Urinary bladder (tissue), 4 donors: ENCODE measurements around the gene THADA. TPM values are rescaled to one million over a fixed set of nuclear protein-coding genes. Genes with fewer than 3 reads are reported as not detected.

ENCODE experiments used
- DNase-seq: peaks from one replicate; pipeline ENCODE4 v3.0.0-alpha.2; 2015; ENCODE audit errors: extremely low spot score
- H3K27ac ChIP-seq: one replicate; pipeline ENCODE4 v1.5.1; 2013; ENCODE audit warnings: low read depth, mild to moderate bottlenecking, moderate library complexity
- H3K36me3 ChIP-seq: one replicate; pipeline ENCODE4 v1.6.1; 2013; ENCODE audit warnings: mild to moderate bottlenecking, moderate library complexity; ENCODE audit not compliant: insufficient read depth
- H3K4me1 ChIP-seq: one replicate; pipeline ENCODE4 v1.6.1; 2013; ENCODE audit warnings: mild to moderate bottlenecking, moderate library complexity; ENCODE audit not compliant: insufficient read depth
- H3K4me3 ChIP-seq: one replicate; pipeline ENCODE4 v1.5.1; 2013; ENCODE audit warnings: low read depth, low read length
- WGBS: extraction: QIAGEN DNeasy Blood & Tissue Kit; methylation state at CpG from one replicate; pipeline ENCODE4 v1.1.7; 2013; 5-methylcytosine and 5-hydroxymethylcytosine counted together
- polyA plus RNA-seq: library from polyadenylated mRNA; stranded (reverse); fragments of 200-250 nt; gene quantifications from one replicate; pipeline ENCODE4 v1.2.3, GENCODE V29; 2013
- small RNA-seq: library from RNA; depleted of rRNA; stranded (forward); fragments of <200 nt; gene quantifications from one replicate; pipeline ENCODE3, GENCODE V24; 2014
- total RNA-seq: library from RNA; depleted of rRNA; stranded (reverse); fragments of >200 nt; gene quantifications from one replicate; pipeline ENCODE4 v1.2.3, GENCODE V29; 2014
- donor health status: healthy with polysubstance abuse.
- donor health status: healthy.

The THADA gene
- total and polyA plus RNA-seq, 2 donors: 12.2 to 71.6 TPM

DNA sequence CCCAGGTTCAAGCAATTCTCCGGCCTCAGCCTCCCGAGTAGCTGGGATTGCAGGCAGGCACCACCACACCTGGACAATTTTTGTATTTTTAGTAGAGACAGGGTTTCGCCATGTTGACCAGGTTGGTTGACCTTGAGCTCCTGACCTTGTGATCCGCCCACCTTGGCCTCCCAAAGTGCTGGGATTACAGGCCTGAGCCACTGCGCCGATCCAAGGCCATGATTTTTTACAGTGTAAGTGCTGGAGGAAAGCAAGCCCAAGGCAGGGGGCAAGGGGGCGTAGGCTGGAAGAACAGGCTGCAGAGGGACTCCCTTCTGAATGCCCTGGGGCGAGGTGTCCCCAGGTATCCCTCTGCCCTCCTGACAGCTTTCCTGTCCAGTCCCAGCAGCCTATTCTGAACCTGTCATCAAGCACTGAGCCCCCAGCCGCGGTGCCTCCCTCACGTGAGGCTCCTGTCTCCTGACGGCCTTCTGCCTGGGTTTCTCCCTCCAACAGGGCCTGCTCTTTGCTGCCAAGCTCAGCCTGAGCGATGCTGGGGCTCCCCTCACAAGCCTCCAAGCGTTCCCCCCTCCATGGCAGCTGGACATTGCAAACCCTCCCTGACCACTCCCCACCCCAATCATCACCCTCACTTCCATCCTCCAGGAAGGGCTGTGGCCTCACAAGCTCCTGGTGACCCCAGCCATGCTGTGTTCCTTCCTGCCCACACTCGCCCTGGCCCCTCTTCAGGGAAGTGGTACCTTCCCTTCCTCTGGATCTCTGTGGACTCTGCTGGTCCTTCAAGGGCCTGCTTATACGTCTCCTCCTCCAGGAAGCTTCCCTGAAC, 407.1 kb downstream of the THADA start:
- no peak for DNase-seq
- H3K4me1 ChIP-seq: no peaks in the 10 kb centered on the region
- no peak overlapping the region for H3K4me3 ChIP-seq
- no peak overlapping the region for H3K27ac ChIP-seq
- 94% methylated on average over 16 of the region's 16 CpGs for WGBS
- no peaks in the 10 kb centered on the region for H3K36me3 ChIP-seq

DNA sequence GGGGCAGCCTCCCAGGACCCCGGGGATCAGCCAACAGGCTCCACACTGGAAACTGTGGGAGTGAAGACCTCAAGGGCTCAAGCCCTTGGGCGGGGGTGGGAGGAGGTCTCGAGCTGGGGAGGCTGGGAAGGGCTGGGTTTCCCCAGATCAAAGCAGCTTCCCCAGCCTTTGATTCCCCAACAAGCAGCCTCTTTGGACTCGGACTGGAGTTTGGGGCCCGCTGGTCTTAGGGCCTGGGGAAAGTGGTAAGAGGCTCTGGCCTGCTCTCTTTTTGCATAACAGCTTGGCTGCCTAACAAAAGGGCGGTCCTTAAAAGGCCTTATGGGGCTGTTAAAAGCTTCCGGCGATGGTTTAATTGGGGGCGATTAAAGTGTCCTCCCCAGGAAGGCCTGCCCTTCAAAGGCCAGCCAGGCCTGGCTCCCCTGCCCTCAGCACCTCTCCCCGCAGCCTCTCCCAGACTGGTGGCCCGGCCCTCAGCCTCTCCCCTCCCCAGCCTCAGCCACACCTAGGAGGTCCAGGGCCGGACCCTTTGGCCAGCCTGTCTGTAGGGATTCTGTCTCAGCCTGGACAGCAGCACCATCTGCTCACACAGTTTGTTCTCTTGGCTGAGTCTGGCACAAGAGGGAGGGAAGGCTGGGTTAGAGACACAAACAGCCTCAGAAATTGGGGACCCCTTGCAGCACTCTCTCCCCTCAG, 409.0 kb downstream of the THADA start:
- 42% methylated on average over 12 of the region's 12 CpGs for WGBS
- DNase-seq: no peak
- peak overlapping the region; percentile 53 for H3K27ac ChIP-seq
- no peak overlapping the region for H3K4me3 ChIP-seq
- no peaks in the 10 kb centered on the region for H3K36me3 ChIP-seq
- H3K4me1 ChIP-seq: no peaks in the 10 kb centered on the region

DNA sequence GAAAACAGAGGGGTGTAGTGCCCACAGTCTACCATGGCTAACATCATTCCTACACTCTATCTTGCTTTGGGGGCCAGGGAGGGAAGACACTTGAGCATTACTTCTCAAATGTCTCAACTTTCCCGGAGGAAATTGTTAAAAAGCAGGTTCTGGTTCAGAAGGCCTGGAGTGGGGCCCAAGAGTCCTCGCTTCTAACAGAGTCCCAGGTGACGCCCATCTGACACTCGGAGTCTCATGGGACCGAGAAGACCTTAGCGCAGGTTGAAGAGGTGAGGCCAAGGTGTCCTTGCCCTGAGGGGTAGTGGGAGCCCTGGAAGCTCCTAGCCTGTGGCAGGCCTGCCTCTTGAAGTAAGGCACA, 409.5 kb downstream of the THADA start:
- 96% methylated on average over 6 of the region's 6 CpGs for WGBS
- no peak for DNase-seq
- Histone ChIP-seq H3K4me3 (no peak overlapping the region), H3K36me3 (no peaks in the 10 kb centered on the region), H3K27ac (no peak overlapping the region), H3K4me1 (no peaks in the 10 kb centered on the region)

DNA sequence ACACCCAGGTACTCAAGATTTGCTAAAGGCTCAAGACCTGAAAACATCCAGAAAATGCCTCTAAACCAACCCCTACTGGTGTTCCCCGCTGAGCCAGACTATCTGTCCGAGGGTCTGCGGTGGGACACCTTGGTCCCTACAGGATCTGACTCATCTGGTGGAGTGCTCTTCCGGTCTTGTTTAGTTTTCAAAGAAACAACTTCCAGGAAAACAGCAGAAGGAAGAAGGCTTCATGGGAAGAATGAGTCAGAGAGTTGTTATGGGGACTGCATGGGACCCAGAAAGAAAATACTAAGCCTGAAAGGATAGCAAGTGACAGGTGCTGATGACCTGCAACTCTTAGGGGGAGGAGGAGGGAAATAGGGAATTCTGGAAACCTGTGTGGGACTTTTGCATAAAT, 410.7 kb downstream of the THADA start:
- DNase-seq: no peak
- Histone ChIP-seq H3K4me3 (no peak overlapping the region), H3K4me1 (no peaks in the 10 kb centered on the region), H3K36me3 (no peaks in the 10 kb centered on the region), H3K27ac (no peak overlapping the region)
- WGBS: 82% methylated on average over 4 of the region's 4 CpGs

DNA sequence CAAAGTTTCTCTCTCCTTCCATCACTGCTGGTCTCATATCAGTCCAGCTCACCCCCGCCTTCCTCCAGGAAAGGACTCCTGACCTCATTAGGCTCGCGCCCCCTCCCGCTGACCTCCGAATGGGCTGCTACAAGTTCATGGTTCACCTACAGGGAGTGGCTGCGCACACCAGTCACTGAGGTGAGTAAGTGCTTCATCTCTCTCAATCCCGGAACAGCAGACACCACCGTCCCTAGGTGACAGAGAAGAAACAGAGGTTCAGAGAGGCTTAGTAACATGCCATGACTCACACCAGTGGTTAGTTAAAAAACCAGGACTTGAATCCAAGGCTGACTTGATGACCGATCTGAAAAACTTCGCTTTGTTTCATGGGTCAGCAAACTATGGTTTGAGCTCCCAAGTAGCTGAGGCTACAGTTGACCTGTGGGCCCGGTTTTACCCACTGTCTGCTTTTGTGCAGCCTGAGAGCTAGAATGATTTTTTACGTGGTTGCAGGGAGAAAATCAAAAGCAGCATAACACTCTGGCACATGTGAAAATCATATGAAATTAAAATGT, 411.4 kb downstream of the THADA start:
- WGBS: 90% methylated on average over 12 of the region's 12 CpGs
- Histone ChIP-seq H3K4me1 (no peaks in the 10 kb centered on the region), H3K4me3 (no peak overlapping the region), H3K27ac (no peak overlapping the region), H3K36me3 (no peaks in the 10 kb centered on the region)
- no peak for DNase-seq

DNA sequence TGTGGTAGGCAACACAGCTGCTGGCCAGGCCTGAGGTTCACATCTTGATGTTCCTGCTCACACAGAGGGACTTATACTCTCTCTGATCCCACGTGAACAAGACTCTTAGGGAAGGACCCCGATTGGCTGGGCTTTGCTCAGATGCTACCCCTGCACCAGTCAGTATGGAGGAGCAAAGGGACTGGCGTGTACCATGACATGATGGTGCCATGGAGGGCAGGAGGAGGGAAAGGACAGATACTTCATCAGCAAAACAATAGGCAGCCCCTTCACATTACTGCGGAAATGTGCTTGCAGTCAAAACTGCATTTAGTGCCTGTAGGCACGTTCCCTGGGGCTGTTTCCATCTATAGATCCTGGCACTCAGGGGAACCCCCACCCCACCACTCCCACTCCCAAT, 412.1 kb downstream of the THADA start:
- WGBS: 82% methylated on average over 5 of the region's 5 CpGs
- no peak overlapping the region for H3K4me3 ChIP-seq
- no peak for DNase-seq
- H3K36me3 ChIP-seq: no peaks in the 10 kb centered on the region
- no peak overlapping the region for H3K27ac ChIP-seq
- peaks cover 3% of the 10 kb centered on the region for H3K4me1 ChIP-seq

DNA sequence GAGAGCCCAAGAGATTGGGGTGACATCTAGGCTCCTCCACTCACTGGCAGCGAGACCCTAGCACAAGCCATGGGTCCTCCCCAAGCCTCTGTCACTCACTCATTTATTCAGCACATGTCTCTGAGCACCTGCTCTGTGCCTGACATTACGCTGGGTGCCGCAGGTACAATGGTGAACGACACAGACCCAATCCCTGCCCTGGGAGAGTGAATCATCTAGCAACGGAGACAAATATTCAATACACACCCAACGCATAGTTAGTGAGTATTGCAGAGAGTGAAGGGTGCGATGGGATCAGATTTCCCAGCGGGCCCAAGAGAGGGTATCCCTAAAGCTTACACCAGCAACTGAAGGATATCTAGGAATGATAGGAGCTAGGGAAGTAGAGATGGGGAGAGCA, 414.9 kb downstream of the THADA start:
- no peaks in the 10 kb centered on the region for H3K36me3 ChIP-seq
- peaks cover 4% of the 10 kb centered on the region for H3K4me1 ChIP-seq
- DNase-seq: no peak
- no peak overlapping the region for H3K27ac ChIP-seq
- 92% methylated on average over 8 of the region's 8 CpGs for WGBS
- H3K4me3 ChIP-seq: no peak overlapping the region

Small RNA genes within 50 kb of the gene (small RNA-seq; reads per million reads assigned to genes)
- not detected for gene RF00019
- gene RN7SL531P: not detected
- not detected for gene RNU6-958P

Other genes starting within 250 kb of the THADA start
- 53.6 TPM for gene PLEKHH2, start 41.2 kb upstream of the THADA start, total RNA-seq
- gene PLEKHH2, start 41.2 kb upstream of the THADA start, polyA plus RNA-seq: 7.0 TPM
- gene C1GALT1C1L, start 80.4 kb upstream of the THADA start, total RNA-seq: 2.2 TPM
- 2.9 TPM for gene C1GALT1C1L, start 80.4 kb upstream of the THADA start, polyA plus RNA-seq
- gene DYNC2LI1, start 178.0 kb upstream of the THADA start, total RNA-seq: 70.8 TPM
- 11.8 TPM for gene DYNC2LI1, start 178.0 kb upstream of the THADA start, polyA plus RNA-seq
- not detected for gene ABCG5, start 242.8 kb upstream of the THADA start, total RNA-seq
- gene ABCG5, start 242.8 kb upstream of the THADA start, polyA plus RNA-seq: not detected
- gene ABCG8, start 242.9 kb upstream of the THADA start, total RNA-seq: not detected
- 0.01 TPM for gene ABCG8, start 242.9 kb upstream of the THADA start, polyA plus RNA-seq